GM19324 (cell line): ENCODE data around the gene MPO.

Experiments
- ATAC-seq: cut with Tn5 transposase; IDR thresholded peaks from one replicate; pipeline ENCODE4 v1.9.1; 2021; ENCODE audit warnings: mild to moderate bottlenecking, moderate library complexity; ENCODE audit not compliant: unreplicated experiment, low FRiP score

The MPO gene

DNA sequence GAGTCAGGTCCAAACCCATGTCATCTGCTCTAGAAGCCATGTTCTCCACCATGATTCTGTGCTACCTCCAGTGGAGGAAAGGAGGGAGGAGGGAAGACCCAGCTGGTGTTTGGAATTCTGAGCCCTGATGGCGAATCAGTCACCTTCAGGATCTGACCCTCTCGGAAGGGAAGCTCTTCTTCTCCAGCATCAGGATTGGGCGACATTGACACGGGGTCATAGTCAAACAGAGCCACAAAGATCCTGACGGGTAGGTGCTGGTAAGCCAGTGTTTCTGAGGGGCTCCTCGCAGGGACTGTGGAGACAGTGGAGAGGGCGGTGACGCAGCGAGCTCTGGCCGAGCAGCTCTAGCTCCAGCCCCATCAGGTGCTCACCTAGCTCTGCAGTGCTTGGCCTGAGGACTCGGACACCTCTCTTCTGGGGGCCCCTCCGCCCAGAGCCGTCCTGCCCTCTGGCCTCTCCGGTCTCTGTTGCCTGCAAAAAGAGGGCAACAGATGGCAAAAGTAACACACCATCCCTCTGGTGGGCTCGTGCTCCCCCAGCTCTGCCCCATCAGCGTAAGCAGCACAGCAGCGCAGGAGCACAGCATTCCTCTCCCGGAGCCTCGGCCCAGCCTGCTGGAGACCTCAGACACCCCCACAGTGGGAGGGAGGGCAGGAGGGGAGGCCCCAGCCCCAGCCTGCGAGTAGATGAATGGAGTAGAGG lies 26.9 kb upstream of the MPO start:
- ATAC-seq, result no peak

DNA sequence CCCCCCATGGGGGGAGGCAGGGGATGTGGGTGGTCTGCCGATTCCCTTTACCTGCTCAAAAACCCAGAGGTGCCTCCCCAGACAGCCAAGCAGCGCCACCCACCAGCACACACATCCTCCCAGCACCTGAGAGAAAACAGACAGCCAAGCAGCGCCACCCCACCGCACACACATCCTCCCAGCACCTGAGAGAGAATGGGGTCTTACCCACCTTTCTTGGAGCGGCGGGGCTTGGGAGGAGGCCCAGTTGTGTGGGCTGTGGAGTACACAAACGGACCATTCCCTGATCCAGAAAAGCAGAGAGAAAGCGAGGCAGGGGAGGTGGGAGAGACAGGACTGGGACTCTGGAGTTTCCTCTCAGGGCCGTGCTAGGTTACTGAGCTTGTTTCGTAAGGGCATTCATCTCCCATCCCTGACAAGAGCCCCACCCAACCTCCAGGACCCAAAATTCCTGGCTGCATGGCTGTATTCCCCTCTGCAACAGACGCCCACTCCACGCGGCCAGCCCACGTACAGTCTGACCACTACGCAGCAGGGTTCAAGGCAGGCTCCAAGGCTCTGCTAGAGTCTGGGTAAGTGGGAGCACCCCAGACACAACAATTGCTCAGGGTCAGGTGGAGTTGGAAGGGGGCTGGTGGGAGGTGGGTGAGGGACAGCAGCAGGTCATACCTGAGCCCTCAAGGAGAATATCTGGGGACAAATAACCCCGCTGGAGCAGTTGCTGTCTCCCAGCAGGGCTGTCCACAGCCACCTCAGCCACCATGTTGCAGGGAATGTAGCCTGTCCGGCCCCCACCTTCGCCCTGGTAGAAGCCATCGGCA lies 25.6 kb upstream of the MPO start:
- no peak for ATAC-seq

DNA sequence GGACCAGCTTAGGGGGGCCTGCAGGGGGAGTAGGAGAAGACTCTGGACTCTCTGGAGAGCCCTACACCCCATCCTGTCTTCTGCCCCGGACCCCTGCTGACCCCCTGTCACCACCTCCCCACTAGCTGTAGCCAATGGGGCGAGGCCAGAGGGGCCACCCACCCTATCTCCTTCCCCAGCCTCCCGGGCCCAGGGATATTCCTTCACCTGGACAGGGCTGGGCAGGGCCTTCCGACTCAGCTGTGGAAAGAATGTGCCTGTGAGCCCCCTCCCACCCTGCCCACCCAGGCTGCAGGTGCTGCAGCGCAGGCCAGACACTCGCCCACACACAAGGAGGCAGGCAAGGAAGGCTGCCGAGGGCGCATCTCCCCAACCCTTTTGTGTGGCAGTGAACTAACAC lies 24.9 kb upstream of the MPO start:
- no peak for ATAC-seq

DNA sequence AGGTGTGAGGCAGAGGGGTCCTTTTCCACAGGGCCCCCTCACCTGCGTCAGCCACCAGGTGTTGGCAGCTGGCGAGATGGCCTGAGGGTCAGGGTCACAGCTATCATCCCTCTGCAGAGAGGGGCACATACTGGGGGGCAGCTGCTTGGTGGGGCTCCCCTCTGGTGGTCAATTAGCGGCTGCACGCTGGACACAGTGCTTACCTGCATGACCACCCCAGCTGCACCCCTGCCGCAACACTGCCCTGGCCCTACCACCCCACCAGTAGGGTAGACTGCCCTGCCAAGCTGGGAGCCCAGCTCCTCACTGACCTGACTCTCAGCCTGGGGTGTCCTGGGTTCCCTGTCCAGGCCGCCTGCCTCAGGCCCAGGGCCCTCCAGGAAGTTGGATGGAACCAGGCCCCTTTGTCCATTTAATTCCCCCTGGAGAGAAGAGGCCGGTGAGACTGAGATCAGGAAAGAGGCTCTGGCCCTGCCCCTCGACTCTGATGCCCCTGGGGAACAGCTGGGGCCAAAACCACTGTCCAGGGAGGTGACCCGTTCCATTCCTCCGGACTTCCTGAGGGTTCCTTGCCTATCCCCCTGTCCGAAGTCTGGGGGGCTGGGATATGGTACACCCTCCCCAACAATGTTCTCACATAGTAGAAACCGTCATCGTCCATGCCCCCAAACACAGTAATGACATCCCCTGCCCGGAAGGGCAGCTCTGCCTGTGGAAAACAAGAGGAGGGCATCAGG lies 24.2 kb upstream of the MPO start:
- ATAC-seq, result no peak

DNA sequence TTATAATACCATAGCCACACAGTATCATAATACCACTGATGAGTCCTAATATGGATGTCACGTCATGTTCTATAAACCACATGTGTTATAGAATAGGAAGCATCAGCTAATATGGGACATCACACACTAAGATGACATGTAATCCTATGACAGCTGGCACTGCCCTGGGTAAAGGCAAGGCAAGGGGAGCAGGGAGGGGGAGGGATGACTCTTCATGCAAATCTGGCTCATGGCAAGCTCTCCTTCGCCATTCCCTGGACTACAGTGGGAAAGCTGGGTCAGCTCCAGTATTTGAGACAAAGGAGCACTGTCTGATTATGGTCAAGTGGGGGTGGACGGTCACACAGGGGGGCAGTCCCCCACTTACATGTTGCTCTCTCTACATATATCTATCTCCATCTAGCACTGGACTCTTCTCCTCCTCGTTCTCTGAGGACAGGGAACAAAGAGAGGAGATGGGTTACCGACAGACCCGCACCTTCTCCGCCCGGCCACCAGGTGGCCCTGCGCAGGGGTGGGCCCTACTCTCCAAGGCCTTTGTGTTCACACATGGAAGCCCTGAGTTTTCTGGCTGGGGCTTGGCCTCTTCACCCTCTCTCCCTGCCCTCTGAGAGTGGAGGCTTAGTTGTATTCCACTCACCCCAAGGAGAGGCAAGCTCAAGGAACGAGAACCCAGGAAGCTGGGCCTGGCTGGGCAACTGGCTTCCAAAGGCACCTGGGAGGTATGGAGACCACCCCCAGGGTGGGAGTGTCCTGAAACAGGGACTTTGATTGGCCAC lies 23.4 kb upstream of the MPO start:
- ATAC-seq, result no peak

DNA sequence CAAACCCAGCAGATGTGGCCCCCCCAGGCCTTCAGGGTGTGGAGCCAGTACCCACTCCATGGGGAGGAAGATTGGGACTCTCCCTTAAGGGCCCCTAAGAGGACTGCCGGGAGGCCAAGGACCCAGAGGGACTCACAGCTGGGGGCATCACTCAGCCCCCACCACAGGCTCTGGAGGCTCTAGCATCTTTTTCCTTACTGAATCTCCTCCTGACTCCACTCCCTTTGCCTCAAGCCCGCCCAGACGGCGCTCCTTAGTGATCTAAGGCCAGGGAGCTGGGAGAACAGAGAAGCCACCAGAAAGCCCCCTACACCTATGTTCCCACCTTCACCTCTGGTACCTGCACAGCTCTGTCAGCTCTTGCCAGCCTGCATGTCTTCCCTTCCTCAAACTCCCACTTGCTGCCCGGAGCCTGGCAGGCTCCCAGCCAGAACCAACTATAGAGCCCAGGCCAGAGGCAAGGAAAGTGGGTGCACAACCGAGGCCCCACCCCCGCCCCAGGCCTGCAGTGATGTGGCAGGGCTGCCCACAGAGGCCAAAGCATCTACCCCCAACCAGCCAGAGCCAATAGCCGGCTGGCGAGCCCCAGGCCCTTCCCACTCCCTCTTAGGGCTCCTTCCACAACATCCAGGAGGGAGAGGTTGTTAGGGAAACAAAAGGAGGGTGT lies 22.3 kb upstream of the MPO start:
- ATAC-seq, result no peak

DNA sequence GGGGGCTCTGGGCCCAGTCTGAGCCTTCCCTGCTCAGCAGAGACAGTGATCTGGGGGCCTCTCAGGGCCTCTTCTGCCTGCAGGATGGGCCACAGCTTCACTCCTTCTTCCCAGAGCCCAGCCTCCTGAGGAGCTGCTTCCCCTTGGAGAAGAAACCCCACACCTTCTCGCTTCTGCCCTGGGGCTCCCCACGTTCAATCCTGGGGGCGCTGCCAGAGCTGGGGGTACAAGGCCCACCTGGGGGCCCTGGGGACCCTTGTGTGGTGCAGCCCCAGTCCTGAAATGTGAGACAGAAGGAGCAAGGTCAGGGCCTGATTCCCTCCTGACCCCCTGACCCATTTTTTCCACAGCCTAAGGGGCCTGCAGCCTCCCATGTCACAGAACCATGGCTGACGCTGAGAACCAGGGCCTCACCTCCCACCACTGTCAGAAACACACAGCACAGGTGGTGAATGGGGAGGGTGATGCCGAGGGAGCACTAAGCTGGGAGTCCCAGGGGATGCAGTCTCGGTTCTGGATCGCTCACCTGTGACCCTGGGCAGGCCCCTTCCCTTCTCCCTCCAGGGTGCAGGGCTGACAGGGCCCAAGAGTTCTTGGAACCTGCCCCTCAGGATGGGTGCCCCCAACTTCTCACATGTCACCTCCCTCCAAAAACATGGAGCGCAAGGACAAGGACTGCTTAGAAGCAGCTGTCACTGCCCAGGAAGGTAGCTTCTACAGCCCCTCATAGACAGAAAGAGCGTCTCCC lies 21.6 kb upstream of the MPO start:
- ATAC-seq, result no peak

DNA sequence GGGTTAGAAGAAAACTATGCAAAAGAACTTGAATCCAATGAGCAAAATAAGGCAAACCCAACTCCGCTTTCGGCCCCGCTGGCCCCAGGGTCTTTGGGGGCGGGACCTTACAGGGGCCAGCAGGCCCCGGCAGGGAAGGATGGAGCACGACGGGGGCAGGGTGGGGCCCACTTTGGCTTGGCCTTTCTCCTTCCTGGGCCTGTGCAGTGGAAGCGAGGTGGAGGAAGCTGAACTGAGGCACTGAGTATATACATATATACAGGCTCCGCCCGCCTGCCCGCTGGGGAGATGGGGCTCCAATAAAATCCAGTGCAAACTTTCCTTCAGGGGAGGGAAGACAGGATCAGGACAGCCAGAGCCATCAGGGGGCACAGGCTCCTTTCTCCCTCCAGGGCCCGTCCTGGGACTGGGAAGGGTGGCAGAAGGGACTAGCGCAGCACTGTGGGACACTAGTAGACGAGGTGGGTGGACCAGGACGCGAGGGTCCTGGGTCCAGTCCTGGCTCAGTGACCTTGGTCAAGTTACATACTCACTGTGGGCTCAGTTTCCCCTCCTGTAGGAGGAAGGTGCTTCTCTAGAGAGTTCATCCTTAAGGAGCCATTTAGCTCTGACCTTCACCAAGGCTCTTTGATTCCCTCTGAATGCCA lies 20.9 kb upstream of the MPO start:
- no peak for ATAC-seq

DNA sequence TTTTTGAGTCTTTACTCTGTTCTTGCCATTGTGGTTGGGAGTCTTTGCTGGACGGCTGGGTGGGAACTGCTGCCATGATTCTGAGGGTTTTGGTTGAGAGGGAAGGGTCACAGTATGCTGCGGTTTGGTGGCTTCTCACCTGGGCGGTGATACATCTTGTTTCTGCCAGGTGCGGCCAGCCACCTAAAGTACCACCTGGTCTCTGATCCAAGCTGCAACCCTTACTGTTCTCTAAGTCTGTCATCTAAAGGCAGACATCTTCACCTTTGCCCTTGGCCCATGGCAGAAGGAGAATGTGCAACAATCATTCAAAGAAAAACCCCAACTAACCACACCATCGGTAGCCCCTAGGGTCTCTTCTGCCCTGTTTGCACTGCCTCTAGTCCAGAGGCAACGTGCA lies 19.6 kb upstream of the MPO start:
- no peak for ATAC-seq

DNA sequence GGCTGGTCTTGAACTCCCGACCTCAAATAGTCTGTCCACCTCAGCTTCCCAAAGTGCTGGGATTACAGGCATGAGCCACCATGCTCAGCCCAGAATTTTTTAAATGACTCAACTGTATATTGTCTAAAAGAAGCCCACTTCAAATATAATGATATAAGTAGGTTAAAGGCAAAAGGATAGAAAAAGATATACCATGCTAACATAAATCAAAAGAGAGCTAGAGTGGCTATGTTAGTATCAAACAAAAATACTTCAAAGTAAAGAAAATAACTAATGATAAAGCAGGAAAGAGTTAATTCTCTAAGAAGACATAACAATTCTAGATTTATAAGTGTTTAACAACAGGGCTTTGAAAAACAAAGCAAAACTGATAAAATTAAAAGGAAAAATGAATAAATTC lies 13.3 kb upstream of the MPO start:
- ATAC-seq, result no peak

DNA sequence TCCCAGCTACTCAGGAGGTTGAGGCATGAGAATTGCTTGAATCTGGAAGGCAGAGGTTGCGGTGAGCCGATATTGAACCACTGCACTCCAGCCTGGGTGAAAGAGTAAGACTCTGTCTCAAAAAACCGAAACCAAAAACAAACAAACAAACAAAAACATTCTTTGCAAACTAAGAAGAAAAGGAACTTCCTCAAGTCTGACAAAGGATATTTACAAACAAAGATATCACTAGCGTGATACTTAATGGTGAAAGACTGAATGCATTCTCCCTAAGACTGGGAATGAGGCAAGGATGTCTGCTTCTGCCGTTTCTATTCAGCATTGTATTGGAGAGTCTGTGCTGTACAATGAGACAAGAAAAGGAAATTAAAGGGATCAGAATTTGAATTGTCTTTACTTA lies 10.5 kb upstream of the MPO start:
- no peak for ATAC-seq

DNA sequence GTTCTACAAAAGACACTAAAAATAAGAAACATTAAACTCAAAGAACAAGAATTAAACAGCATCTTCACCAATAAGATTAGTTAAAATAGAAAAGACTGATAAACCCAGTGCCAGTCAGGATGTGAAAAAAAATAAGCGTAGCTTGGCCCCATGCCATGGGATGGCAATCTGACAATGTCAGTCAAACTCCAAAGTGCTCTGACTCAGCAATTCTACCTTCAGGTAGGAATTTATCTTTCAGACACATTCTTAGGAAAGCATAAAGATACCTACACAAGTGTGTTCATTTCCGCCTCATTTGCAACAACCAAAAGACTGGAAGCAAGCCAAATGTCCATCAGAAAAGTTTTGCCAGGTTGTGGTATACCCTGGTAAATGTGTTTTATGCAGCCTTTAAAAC lies 9.1 kb upstream of the MPO start:
- no peak for ATAC-seq

DNA sequence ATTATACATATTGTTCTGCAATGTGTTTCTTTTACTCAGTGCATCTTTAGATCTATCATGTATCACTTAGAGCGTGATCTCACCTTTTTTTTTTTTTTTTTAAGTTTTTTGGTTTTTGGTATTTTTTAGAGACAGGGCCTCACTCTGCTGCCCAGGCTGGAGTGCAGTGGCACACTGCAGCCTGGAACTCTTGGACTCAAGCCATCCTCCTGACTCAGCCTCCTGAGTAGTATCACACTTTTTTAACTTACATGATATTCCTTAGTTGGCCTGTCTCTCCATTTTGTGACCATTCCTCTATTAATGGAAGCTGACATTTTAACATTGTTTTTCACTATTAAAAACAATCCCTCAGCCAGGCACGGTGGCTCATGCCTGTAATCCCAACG lies 4.7 kb upstream of the MPO start:
- ATAC-seq, result no peak

DNA sequence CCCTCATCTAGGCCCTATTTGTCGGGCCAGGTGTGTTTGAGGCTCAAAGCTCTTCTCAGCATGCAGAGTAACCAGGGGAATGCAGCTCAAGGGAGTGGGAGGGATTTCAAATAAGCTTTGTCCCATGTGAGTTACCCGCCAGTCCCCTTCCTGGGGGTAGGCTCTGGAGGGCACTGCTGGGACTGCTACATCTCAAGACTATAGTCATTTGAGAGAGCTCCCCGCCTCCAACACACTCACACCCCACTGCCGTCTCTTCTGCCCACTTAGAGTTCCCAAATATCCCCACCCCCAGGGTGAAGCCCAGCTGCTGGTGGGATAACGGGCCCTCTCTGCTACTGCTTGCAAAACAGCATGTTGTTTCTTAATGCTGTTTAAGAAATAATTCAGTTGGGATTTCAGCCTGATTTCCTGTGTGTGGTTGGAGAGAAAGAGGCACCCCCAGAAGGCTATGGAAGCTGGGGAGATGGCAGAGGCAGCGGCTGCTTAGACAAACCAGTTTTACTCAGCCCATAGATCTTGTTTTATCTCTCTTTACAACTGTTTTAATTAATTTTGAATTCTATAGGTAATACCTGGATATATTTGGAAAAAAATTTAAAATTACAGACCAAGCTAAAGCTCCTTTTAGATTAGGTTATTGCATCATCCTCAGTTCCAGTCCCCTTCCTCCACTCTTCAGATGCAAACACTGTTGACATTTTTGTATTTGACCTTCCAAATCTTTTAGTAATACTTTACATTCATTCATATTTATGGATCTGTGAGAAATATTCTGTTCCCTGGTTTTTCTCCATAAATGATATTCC lies 4.1 kb upstream of the MPO start:
- ATAC-seq, result no peak

DNA sequence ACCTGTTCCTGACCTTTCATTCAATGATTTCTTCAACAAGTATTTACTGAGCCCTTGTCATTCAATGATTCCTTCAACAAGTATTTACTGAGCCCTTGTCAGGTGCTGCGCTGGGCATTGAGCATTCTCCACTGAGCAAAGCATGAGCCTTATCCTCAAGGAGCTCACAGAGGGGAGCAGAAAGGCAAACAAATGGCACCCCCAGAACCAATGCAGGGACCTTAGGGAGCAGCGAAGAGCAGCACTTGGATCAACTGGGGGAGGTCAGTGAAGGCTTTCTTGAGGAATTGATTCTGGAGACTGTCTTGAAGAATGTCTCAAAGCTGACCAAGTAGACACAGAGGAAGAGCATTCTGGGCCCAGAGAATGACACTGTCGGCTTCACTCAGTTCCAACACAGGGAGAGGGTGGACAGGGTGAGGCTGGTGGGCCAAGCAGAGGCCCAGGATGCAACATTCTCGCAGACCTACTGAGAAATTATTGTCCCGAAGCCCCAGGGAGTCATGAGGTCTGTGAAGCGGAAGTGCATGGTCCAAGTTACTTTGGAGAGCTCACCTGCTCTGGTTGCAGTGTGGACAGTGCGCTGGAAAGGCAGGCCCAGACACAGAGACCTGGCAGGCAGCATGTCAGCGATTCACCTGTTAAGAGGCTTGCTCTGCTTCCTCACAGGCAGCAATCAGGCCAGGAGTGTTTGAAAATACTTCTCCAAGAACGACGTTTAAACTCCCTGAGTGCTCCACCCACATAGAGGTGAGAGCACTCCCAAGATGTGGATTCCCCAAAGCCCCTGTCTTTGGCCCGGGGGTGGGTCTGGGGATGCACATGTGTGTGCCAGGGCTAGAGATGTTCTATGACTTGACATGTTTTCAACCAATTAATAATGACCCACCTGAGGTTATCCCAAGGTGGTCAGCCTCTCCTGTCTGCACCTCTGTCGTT lies 3.2 kb upstream of the MPO start:
- ATAC-seq, result no peak

DNA sequence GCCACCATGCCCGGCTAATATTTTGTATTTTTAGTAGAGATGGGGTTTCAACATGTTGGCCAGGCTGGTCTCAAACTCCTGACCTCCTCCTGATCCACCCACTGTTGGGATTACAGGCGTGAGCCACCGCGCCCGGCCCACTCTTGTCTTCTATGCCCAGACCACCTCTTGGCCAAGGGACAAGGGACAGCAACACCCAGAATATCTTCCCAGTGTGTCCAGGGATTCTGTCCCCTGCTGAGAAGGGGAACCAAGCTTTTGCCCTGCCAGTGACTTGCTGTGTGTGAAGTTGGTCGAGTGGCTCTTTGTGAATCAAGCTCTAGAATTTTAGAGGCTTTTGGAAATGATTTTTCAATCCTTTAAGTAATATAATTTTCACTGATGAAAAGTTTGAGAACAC lies 1.7 kb upstream of the MPO start:
- no peak for ATAC-seq

DNA sequence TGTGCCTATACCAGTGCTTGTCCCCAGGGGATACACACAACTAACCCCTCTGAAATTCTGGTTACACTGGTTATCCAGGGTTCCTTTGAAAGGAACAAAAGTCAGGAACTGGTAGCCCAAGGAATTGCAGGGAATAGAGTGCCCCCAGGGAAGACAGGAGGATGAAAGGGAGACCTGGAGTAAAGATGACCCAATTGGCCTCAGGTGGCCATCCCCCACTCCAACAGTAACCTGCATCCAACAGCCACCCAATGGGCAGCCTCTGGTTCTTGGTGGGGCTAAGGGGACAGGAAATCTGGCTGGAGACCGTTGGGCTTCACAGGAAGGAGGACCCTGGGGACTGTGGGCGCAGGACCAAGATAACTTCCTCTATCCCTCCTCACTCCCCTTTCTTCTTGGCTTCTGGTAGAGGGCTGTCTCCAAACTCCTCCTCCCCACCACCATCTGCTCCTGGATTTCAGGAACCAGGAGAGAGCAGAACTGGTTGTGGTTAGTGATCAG lies 826 bp upstream of the MPO start:
- no peak for ATAC-seq
